Body of pancreas (tissue), 4 donors: ENCODE results near the gene MFSD11. TPM values are rescaled to one million over a fixed set of nuclear protein-coding genes. Genes with fewer than 3 reads are reported as not detected.

Experiments
- ATAC-seq: fragments of 150-250 bp; one replicate; pipeline ENCODE4 v1.9.1; 2016
- DNase-seq, 4 donors: peaks; one replicate each; pipeline ENCODE4 v3.0.0-alpha.2; 2019
- H3K27ac ChIP-seq, 4 donors: fragments of 200-600 bp; sonication (generic); 1 replicate in 3 of 4; 2 replicates in 1 of 4; pipeline versions ENCODE4 v1.5.1 to v1.6.1; 2016 to 2019; ENCODE audit warnings: mild to moderate bottlenecking in 1 of 4, mixed read lengths in 1 of 4, moderate library complexity in 1 of 4
- H3K27me3 ChIP-seq, 2 donors: fragments of 200-600 bp; sonication (generic); one replicate each; pipeline ENCODE4 v1.6.0; 2016; ENCODE audit warnings: mild to moderate bottlenecking in 1 of 2
- H3K36me3 ChIP-seq, 2 donors: fragments of 200-600 bp; sonication (generic); replicated peaks in 1 of 2; 2 replicates each; pipeline ENCODE4 v1.5.1; 2016; ENCODE audit warnings: low read depth in 2 of 2; ENCODE audit not compliant: insufficient read depth in 1 of 2
- H3K4me1 ChIP-seq: fragments of 200-600 bp; sonication (generic); one replicate; pipeline ENCODE4 v1.6.0; 2016
- H3K4me3 ChIP-seq, 2 donors: fragments of 200-600 bp; sonication (generic); 1 replicate in 1 of 2; 2 replicates in 1 of 2; pipeline ENCODE4 v1.5.1; 2016 to 2019
- H3K9me3 ChIP-seq, 3 donors: fragments of 200-600 bp; sonication (generic); 1 replicate in 2 of 3; 2 replicates in 1 of 3; pipeline ENCODE4 v1.5.1; 2016
- POLR2A ChIP-seq, 3 donors: fragments of 450-650 bp; IDR thresholded peaks; one replicate each; pipeline ENCODE4 v1.6.1; 2016; ENCODE audit warnings: antibody characterized with exemption in 3 of 3, mild to moderate bottlenecking in 2 of 3
- WGBS, 2 donors: methylation state at CpG; one replicate each; pipeline ENCODE4 v1.1.5; 2017; 5-methylcytosine and 5-hydroxymethylcytosine counted together
- intact Hi-C: fragments of 100-400 bp; cut with DNase I; formaldehyde crosslinking; loops from one replicate; pipeline ENCODE4 v1.15.1; 2023
- total RNA-seq, 2 donors: library from RNA; depleted of rRNA; stranded (reverse); fragments of >200 nt; gene quantifications; one replicate each; pipeline ENCODE4 v1.1.0, GENCODE V29; 2016
- TF ChIP-seq, protein P1 (sequence below), 7 experiments: fragments of 450-650 bp in 4 of 7; fragments of 200-600 bp in 3 of 7; sonication (generic) in 3 of 7; IDR thresholded peaks; one replicate each; pipeline ENCODE4 v1.5.1; 2016 to 2019; ENCODE audit warnings: antibody characterized with exemption in 7 of 7

MFSD11 gene
- total RNA-seq, 2 donors from 2014 or later = 7.6 to 16.6 TPM

DNA sequence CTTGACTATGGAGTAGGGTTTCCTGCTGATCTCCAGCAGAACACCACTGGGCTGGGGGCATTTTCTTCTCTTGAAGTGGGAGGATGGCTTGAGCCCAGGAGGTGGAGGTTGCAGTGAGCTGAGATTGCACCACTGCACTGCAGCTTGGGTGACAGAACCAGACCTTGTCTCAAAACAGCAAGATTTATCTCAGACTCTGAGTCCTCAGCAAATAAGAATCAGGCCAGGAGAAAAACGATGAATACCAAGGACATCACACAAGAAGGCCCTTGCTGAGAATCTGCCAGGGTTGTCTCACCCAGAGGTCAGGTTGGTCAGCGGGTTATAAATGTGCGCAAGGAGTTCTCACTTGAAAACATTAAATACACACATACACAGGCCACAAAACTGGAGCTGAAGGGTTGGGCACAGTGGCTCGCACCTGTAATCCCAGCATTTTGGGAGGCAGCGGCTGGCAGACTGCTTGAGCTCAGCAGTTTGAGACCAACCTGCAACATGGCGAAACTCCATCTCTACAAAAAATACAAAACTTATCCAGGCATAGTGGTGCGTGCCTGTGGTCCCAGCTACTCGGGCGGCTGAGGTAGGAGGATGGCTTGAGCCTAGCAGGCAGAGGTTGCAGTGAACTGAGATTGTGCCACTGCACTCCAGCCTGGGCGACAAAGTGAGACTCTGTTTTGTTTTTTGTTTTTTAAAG, 34.8 kb upstream of the MFSD11 start:
- Histone ChIP-seq H3K36me3 (no peaks in the 10 kb centered on the region), H3K27me3 (no peaks in the 10 kb centered on the region), H3K27ac (no peak overlapping the region), H3K4me3 (no peak overlapping the region), H3K4me1 (peaks cover 26% of the 10 kb centered on the region), H3K9me3 (no peaks in the 10 kb centered on the region)
- DNase-seq (no peak), ATAC-seq (no peak)
- intact Hi-C loops = no loop called here
- TF ChIP-seq, protein P1, sequence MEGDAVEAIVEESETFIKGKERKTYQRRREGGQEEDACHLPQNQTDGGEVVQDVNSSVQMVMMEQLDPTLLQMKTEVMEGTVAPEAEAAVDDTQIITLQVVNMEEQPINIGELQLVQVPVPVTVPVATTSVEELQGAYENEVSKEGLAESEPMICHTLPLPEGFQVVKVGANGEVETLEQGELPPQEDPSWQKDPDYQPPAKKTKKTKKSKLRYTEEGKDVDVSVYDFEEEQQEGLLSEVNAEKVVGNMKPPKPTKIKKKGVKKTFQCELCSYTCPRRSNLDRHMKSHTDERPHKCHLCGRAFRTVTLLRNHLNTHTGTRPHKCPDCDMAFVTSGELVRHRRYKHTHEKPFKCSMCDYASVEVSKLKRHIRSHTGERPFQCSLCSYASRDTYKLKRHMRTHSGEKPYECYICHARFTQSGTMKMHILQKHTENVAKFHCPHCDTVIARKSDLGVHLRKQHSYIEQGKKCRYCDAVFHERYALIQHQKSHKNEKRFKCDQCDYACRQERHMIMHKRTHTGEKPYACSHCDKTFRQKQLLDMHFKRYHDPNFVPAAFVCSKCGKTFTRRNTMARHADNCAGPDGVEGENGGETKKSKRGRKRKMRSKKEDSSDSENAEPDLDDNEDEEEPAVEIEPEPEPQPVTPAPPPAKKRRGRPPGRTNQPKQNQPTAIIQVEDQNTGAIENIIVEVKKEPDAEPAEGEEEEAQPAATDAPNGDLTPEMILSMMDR (IDR thresholded peaks at IDR 0.05) = no peak
- no peak for TF ChIP-seq POLR2A (IDR thresholded peaks at IDR 0.05)
- WGBS, 2 donors = 78 to 82% methylated on average over 10 of the region's 10 CpGs

DNA sequence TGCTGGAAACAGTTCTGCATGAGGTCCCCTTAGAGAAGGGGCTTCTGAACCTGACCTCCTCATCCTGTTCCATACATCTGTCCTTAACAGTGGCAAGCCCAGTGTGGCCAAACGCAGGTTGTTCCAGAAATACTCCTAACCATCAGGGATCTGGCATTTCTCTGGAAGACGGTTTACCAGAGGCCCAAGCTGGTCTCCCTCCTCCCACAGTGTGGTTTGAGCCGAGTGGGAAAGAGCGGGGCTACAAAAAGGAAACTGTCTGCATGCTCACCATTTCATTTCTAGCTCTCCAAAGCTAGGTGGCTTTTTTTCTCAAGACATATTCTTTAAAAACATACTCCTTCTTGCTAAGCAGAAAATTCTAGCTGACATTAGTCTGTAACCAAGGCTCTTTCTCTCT, 33.1 kb upstream of the MFSD11 start:
- no peaks in the 10 kb centered on the region for H3K9me3 ChIP-seq
- H3K27ac ChIP-seq = no peak overlapping the region
- DNase-seq (no peak), ATAC-seq (no peak)
- intact Hi-C loops = no loop called here
- WGBS, 2 donors = 69 to 78% methylated on average over 4 of the region's 4 CpGs
- H3K36me3 ChIP-seq = no peaks in the 10 kb centered on the region
- no peak overlapping the region for H3K4me3 ChIP-seq
- peaks cover 37% of the 10 kb centered on the region for H3K4me1 ChIP-seq
- H3K27me3 ChIP-seq = no peaks in the 10 kb centered on the region
- TF ChIP-seq, protein P1 (IDR thresholded peaks at IDR 0.05) = no peak

DNA sequence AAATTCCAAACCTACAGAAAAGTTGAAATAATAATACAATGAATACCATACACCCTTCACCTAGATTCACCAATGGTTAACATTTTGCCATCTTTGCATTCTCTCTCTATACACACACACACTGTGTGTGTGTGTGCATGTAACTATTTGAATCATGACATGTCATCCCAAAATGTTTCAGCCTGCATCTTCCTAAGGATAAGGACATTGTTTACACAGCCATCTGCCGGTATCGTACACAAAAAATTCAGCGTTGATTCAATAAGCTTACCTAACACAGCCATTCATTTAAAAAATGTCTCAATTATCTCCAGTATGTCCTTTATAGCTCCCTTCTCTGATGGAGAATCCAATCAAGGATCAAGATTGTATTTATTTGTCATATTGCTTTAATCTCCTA, 31.1 kb upstream of the MFSD11 start:
- Histone ChIP-seq H3K4me3 (no peak overlapping the region), H3K27me3 (no peaks in the 10 kb centered on the region), H3K27ac (no peak overlapping the region), H3K4me1 (peaks cover 38% of the 10 kb centered on the region), H3K36me3 (no peaks in the 10 kb centered on the region), H3K9me3 (no peaks in the 10 kb centered on the region)
- intact Hi-C loops = no loop called here
- WGBS, 2 donors = 93 to 94% methylated on average over 3 of the region's 3 CpGs
- TF ChIP-seq, protein P1 (IDR thresholded peaks at IDR 0.05) = no peak
- TF ChIP-seq POLR2A (IDR thresholded peaks at IDR 0.05) = no peak
- DNase-seq (no peak), ATAC-seq (no peak)

DNA sequence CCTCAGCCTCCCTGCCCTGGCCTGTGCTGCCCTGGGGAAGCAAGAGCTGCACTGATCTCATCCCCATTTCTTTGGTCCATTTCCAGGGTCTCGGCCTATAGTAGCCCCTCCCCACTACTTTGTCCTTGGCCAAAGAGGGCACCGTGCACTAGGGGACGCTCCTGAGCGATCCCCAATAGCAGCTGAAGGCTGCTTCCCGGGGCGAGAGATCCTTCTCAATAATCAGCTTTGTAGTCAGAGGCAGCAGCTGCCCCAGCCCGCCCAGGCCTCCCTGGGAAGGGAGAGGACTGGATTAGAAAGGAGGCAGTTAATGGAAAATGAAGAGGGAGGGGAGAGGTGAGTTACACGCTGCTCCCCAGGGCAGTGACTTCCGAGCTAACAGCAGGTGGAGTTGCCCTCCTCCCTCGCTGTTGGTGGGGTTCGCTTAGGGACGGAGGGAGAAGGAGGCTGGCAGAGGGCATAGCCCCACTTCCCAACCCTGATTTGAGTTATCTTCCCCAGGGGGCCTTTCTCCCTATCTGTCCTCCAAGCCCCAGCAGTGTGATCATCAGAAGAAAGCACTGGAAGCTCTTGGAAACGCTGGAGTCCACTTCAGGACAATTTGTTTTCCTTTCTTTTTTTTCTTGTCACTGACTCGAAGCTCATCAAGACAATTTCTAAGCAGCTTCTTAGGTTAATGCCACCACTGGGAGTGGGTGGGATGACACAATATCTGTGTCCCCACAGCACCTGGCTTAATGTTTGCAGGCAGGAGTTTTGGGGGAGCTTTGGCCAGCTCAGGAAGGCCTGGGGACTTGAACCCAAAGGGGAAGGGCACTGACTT, 29.7 kb upstream of the MFSD11 start:
- WGBS, 2 donors = 37 to 42% methylated on average over 12 to 14 of the region's 14 CpGs
- TF ChIP-seq, protein P1 (IDR thresholded peaks at IDR 0.05) = peak in 4 of 7 experiments; percentile 12 to 35 (median 24)
- no peak for TF ChIP-seq POLR2A (IDR thresholded peaks at IDR 0.05)
- Histone ChIP-seq H3K27ac (peak overlapping the region; percentile 65 to 86 (median 82)), H3K4me1 (peaks cover 39% of the 10 kb centered on the region), H3K36me3 (no peaks in the 10 kb centered on the region), H3K9me3 (no peaks in the 10 kb centered on the region), H3K4me3 (no peak overlapping the region), H3K27me3 (no peaks in the 10 kb centered on the region)
- intact Hi-C loops = no loop called here
- DNase-seq (peak in 2 of 4 donors; percentile 35 to 57), ATAC-seq (no peak)
